Activated CD4-positive, alpha-beta T cell treated with anti-CD3 and anti-CD28 coated beads, Interleukin-2, amount 10 ng/mL, durations not matched to agents 24 days and 14 days (primary cell): ENCODE measurements around the gene TAF11L5. TPM values are rescaled to one million over a fixed set of nuclear protein-coding genes. Genes with fewer than 3 reads are reported as not detected.
"Not testable (repeated sequence)": the region's sequence is repeated elsewhere in the genome, so short reads cannot be mapped to it uniquely, and the experiment has no call there.

Experiments
- DNase-seq: peaks from one replicate; pipeline ENCODE4 v3.0.0; 2022
- H3K27ac Mint-ChIP-seq: one replicate; pipeline ENCODE4 v1.8.0; 2022; ENCODE audit warnings: mild to moderate bottlenecking, mixed read lengths
- H3K27me3 Mint-ChIP-seq: one replicate; pipeline ENCODE4 v1.8.0; 2022; ENCODE audit warnings: mixed read lengths
- H3K36me3 Mint-ChIP-seq: one replicate; pipeline ENCODE4 v1.8.0; 2022; ENCODE audit warnings: low read depth, mild to moderate bottlenecking, mixed read lengths
- H3K4me1 Mint-ChIP-seq: one replicate; pipeline ENCODE4 v1.8.0; 2021; ENCODE audit warnings: mixed read lengths
- H3K4me3 Mint-ChIP-seq: one replicate; pipeline ENCODE4 v1.8.0; 2022; ENCODE audit warnings: mild to moderate bottlenecking, moderate library complexity, mixed read lengths
- H3K9me3 Mint-ChIP-seq: one replicate; pipeline ENCODE4 v1.8.0; 2021; ENCODE audit warnings: mixed read lengths
- intact Hi-C: fragments of 100-400 bp; cut with micrococcal nuclease; formaldehyde crosslinking; loops from one replicate; pipeline ENCODE4 v1.15.1; 2023
- total RNA-seq: library from RNA; stranded (reverse); gene quantifications from 2 replicates; pipeline ENCODE4 v1.2.3, GENCODE V29; 2022

The TAF11L5 gene
- total RNA-seq, result not detected in 2 replicates

GRCh38 chr5:17524935-17525334, at the start of gene TAF11L5:
Gene TAF11L5 (plus strand): TSS chr5:17525235.
- H3K9me3 Mint-ChIP-seq, H3K4me3 Mint-ChIP-seq, H3K36me3 Mint-ChIP-seq, H3K27me3 Mint-ChIP-seq, intact Hi-C loops, DNase-seq, H3K27ac Mint-ChIP-seq, H3K4me1 Mint-ChIP-seq: not testable (repeated sequence)

GRCh38 chr5:17477043-17477442, 48.0 kb upstream of the TAF11L5 start:
- Mint-ChIP-seq H3K27me3 (no peaks in the 10 kb centered on the region), H3K9me3 (peaks cover 3% of the 10 kb centered on the region), H3K4me3 (no peak overlapping the region), H3K36me3 (no peaks in the 10 kb centered on the region), H3K4me1 (no peaks in the 10 kb centered on the region), H3K27ac (no peak overlapping the region)
- intact Hi-C loops, result no loop called here
- no peak for DNase-seq

DNA sequence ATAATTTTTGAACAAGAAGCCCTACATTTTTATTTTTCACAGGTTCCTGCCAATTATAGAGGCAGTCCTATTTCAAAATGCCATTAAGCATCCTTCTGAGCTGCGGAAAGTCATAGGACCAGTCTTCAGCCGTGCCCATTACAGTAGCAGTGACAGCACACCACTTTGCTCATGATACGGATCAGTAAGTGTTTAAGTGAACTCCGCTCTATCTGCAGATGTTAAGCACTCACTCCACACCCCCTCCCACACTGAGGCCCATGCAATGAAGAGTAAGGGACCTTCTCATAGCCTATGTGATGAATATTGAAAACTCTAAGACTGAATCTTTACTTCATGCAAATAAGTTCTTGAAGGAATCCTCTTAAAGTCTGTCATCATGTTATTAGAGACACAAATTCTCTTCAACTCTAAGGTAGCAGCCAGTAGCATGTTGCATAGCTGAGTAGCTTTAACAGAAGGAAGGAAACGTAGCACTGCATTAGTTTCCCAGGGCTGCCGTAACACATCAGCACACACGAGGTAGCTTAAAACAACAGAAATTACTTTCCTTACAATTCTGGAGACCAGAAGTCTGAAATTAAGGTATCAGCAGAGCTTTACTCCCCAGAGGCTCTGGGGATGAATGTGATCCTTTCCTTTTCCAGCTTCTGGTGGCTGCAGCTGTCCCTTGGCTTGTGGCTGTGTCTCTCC, 47.3 kb upstream of the TAF11L5 start:
- H3K4me1 Mint-ChIP-seq, result no peaks in the 10 kb centered on the region
- intact Hi-C loops, result no loop called here
- H3K9me3 Mint-ChIP-seq, result peaks cover 3% of the 10 kb centered on the region
- no peak for DNase-seq
- H3K27me3 Mint-ChIP-seq, result no peaks in the 10 kb centered on the region
- no peak overlapping the region for H3K4me3 Mint-ChIP-seq
- H3K27ac Mint-ChIP-seq, result no peak overlapping the region
- H3K36me3 Mint-ChIP-seq, result no peaks in the 10 kb centered on the region

DNA sequence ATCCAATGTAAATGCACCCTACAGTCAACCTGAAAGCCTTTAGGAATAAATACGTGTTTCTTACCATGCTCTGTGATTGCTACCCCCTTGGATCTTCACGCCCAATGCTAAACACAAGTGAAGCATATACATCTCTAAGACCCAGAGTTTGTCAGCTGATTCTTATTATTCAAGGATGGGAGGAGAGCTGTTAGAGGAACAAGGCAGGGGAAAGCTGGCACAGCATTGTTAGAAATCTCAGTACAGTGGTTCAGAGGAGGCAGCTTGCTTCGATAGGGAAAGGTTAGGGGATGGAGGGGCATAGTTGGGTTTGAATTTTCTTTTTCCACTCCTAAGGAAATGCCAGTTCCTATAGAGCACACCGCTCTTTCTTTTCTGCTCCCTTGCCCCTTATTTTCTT, 43.7 kb upstream of the TAF11L5 start:
- no peak overlapping the region for H3K4me3 Mint-ChIP-seq
- no peaks in the 10 kb centered on the region for H3K27me3 Mint-ChIP-seq
- no peak overlapping the region for H3K27ac Mint-ChIP-seq
- no peaks in the 10 kb centered on the region for H3K36me3 Mint-ChIP-seq
- DNase-seq, result no peak
- H3K4me1 Mint-ChIP-seq, result no peaks in the 10 kb centered on the region
- H3K9me3 Mint-ChIP-seq, result peaks cover 3% of the 10 kb centered on the region
- intact Hi-C loops, result no loop called here

DNA sequence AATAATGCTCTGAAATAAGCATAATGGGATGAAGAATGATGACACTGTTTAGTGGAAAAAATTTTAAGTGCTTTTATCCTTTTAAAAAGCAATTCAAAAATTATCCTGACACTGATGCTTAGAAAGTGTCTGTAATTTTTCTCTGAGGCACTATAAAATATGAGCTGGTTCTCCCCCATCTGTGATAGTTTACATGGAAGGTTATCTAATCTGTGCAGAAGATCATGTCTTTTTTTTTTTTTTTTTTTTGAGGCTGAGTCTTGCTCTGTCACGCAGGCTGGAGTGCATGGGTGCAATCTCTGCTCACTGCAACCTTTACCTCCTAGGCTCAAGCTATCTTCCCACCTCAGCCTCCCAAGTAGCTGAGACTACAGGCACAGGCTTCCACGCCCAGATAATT, 42.2 kb upstream of the TAF11L5 start:
- Mint-ChIP-seq H3K9me3 (peaks cover 3% of the 10 kb centered on the region), H3K27ac (no peak overlapping the region), H3K4me3 (no peak overlapping the region), H3K36me3 (no peaks in the 10 kb centered on the region), H3K4me1 (no peaks in the 10 kb centered on the region), H3K27me3 (no peaks in the 10 kb centered on the region)
- DNase-seq, result no peak
- intact Hi-C loops, result no loop called here

GRCh38 chr5:17486464-17487173, 38.4 kb upstream of the TAF11L5 start:
- H3K27me3 Mint-ChIP-seq, H3K27ac Mint-ChIP-seq, H3K4me3 Mint-ChIP-seq: not testable (repeated sequence)

DNA sequence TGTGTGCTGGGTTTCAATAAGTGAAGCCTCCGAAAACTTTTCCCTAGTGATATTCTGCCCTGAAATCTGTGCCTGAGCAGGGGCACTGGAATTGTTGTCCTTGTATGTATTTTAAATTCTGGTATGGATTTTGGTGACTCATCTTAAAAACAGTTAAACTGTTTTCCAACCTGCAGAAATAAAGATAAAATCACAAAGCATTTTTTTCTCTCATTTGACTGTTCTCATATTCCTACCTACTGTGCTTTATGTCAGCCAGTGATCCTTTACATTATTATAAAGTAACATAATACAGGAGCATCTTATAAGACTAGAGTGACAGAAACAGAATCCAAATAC, 37.9 kb upstream of the TAF11L5 start:
- Mint-ChIP-seq H3K27me3 (no peaks in the 10 kb centered on the region), H3K9me3 (peaks cover 3% of the 10 kb centered on the region)
- intact Hi-C loops, result no loop called here

More at GRCh38 chr5:17486464-17487173, 38.4 kb upstream of the TAF11L5 start:
- H3K4me1 Mint-ChIP-seq, DNase-seq, intact Hi-C loops, H3K36me3 Mint-ChIP-seq, H3K9me3 Mint-ChIP-seq: not testable (repeated sequence)

DNA sequence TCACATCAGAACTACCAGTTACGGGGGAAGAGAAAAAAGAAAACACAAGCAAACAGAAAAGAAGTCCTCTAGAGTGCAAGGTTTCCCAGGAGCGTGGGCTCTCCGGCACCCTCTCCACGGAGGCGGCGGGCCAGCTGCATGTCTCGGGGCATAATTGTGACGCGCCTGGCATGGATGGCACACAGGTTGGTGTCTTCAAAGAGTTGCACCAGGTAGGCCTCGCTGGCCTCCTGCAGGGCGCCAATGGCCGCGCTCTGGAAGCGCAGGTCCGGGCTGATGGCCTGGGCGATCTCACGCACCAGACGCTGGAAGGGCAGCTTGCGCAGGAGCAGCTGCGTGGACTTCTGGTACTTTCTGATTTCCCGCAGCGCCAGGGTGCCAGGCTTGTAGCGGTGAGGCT, 33.8 kb upstream of the TAF11L5 start:
- H3K4me3 Mint-ChIP-seq, H3K9me3 Mint-ChIP-seq, H3K27ac Mint-ChIP-seq, H3K36me3 Mint-ChIP-seq, H3K27me3 Mint-ChIP-seq, DNase-seq, intact Hi-C loops, H3K4me1 Mint-ChIP-seq: not testable (repeated sequence)

More for the DNA sequence above, 37.9 kb upstream of the TAF11L5 start:
- no peak overlapping the region for H3K27ac Mint-ChIP-seq
- H3K4me3 Mint-ChIP-seq, result no peak overlapping the region
- no peak for DNase-seq
- H3K4me1 Mint-ChIP-seq, result no peaks in the 10 kb centered on the region
- H3K36me3 Mint-ChIP-seq, result no peaks in the 10 kb centered on the region

GRCh38 chr5:17492770-17493169, 32.3 kb upstream of the TAF11L5 start:
- intact Hi-C loops, result no loop called here
- DNase-seq, result no peak
- H3K36me3 Mint-ChIP-seq, result no peaks in the 10 kb centered on the region
- no peaks in the 10 kb centered on the region for H3K27me3 Mint-ChIP-seq
- no peak overlapping the region for H3K4me3 Mint-ChIP-seq
- no peaks in the 10 kb centered on the region for H3K4me1 Mint-ChIP-seq
- H3K9me3 Mint-ChIP-seq, result peaks cover 8% of the 10 kb centered on the region
- H3K27ac Mint-ChIP-seq, result no peak overlapping the region

DNA sequence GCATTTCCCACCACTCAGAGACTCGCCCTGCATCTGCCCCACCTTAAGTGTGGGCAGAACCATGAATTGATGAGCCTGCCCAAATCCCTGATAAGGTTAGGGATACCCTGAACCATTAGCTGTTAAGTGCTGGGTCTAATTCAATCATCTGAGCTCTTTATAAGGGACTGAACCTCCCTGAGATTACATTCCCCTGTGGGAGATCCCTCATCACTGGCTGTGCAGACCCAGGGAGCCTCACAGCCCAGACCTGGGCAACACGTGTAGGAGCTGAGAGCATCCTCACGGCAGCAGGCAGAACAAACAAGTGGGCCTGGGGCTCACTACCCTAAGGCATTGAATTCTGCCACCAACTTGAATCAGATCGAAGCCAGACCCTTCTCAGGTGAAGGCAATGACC, 27.6 kb upstream of the TAF11L5 start:
- H3K27me3 Mint-ChIP-seq, result no peaks in the 10 kb centered on the region
- H3K4me1 Mint-ChIP-seq, result no peaks in the 10 kb centered on the region
- peaks cover 7% of the 10 kb centered on the region for H3K9me3 Mint-ChIP-seq
- no peaks in the 10 kb centered on the region for H3K36me3 Mint-ChIP-seq
- DNase-seq, result no peak
- H3K4me3 Mint-ChIP-seq, result no peak overlapping the region
- intact Hi-C loops, result no loop called here
- no peak overlapping the region for H3K27ac Mint-ChIP-seq

- DNase-seq, H3K4me1 Mint-ChIP-seq, intact Hi-C loops, H3K27ac Mint-ChIP-seq, H3K36me3 Mint-ChIP-seq, H3K27me3 Mint-ChIP-seq, H3K9me3 Mint-ChIP-seq, H3K4me3 Mint-ChIP-seq: not testable (repeated sequence)
Measured at GRCh38 chr5:17497931-17498330, 27.1 kb upstream of the TAF11L5 start, which contains the start of gene TAF11L2. Gene TAF11L2 (plus strand): TSS chr5:17498231.

- Mint-ChIP-seq H3K4me3 (no peak overlapping the region), H3K4me1 (no peaks in the 10 kb centered on the region), H3K27ac (no peak overlapping the region), H3K9me3 (no peaks in the 10 kb centered on the region), H3K36me3 (no peaks in the 10 kb centered on the region), H3K27me3 (no peaks in the 10 kb centered on the region)
- intact Hi-C loops, result no loop called here
- no peak for DNase-seq
Measured at GRCh38 chr5:17511775-17512325, 13.2 kb upstream of the TAF11L5 start.

DNA sequence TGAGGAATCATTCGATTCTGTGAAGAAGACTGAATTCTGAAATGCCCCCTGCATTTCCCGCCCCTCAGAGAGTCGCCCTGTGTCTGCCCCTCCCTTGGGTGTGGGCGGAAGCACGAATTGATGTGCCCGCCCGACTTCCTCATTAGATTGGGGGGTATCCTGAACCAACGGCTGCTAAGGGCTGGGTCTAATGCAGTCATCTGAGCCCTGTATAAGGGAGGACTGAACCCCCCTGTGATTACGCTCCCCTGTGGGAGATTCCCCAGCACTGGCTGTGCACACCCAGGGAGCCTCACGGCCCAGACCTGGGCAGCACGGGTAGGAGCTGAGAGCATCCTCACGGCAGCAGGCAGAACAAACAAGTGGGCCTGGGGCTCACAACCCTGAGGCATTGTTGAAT, 7.5 kb upstream of the TAF11L5 start:
- H3K36me3 Mint-ChIP-seq, intact Hi-C loops, H3K4me3 Mint-ChIP-seq, H3K27ac Mint-ChIP-seq, H3K4me1 Mint-ChIP-seq, H3K9me3 Mint-ChIP-seq, H3K27me3 Mint-ChIP-seq: not testable (repeated sequence)
- peak; percentile 58 for DNase-seq

DNA sequence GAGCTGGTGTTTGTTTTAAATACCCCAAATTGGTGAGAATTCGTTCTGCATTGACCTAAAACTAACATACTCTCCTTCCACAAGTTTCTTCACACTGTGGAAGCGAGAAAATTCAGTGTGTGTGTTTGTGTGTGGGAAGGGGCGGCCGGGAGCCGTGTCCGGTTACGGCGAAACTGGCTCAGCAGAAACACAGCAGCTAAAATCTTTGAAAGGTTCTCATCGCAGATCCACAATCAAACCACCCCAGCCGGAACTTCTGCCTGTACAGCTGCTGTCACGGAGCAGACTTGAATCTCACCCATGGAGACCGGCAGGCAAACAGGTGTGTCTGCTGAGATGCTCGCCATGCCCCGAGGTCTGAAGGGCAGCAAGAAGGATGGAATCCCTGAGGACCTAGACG, 7.0 kb upstream of the TAF11L5 start, which contains the start of gene TAF11L3:
TSS of gene TAF11L3 (plus strand) at position 301 of the 400 bp plus-strand sequence.
- H3K27me3 Mint-ChIP-seq, H3K27ac Mint-ChIP-seq, H3K36me3 Mint-ChIP-seq, intact Hi-C loops, H3K4me3 Mint-ChIP-seq, DNase-seq, H3K9me3 Mint-ChIP-seq, H3K4me1 Mint-ChIP-seq: not testable (repeated sequence)
